Endothelial cell (in vitro differentiated cells): ENCODE results near the gene CD300E. TPM values are rescaled to one million over a fixed set of nuclear protein-coding genes. Genes with fewer than 3 reads are reported as not detected.
A peak's percentile ranks its signal among the peaks of the same experiment; 100 is the strongest.

Experiments used
- DNase-seq: peaks from one replicate; pipeline ENCODE4 v3.0.0; 2021; ENCODE audit warnings: low spot score
- H3K27ac Mint-ChIP-seq: one replicate; pipeline ENCODE4 v1.8.0; 2021; ENCODE audit warnings: mixed read lengths, inconsistent platforms; ENCODE audit not compliant: unreplicated experiment
- H3K27me3 Mint-ChIP-seq: one replicate; pipeline ENCODE4 v1.8.0; 2021; ENCODE audit warnings: mild to moderate bottlenecking, moderate library complexity, mixed read lengths, inconsistent platforms; ENCODE audit not compliant: unreplicated experiment
- H3K36me3 Mint-ChIP-seq: one replicate; pipeline ENCODE4 v1.8.0; 2021; ENCODE audit warnings: mild to moderate bottlenecking, low read depth, mixed read lengths, inconsistent platforms; ENCODE audit not compliant: unreplicated experiment
- H3K4me1 Mint-ChIP-seq: one replicate; pipeline ENCODE4 v1.8.0; 2021; ENCODE audit warnings: mild to moderate bottlenecking, mixed read lengths, inconsistent platforms; ENCODE audit not compliant: unreplicated experiment
- H3K4me3 Mint-ChIP-seq: one replicate; pipeline ENCODE4 v1.8.0; 2021; ENCODE audit warnings: mild to moderate bottlenecking, mixed read lengths, inconsistent platforms; ENCODE audit not compliant: unreplicated experiment
- H3K9me3 Mint-ChIP-seq: one replicate; pipeline ENCODE4 v1.8.0; 2021; ENCODE audit warnings: mixed read lengths, inconsistent platforms; ENCODE audit not compliant: unreplicated experiment
- total RNA-seq: library from RNA; stranded (reverse); fragmentation: NEBNext Ultra II Directional; extraction: Animal tissue kit (Norgen Biotek cat#: 25700); gene quantifications from one replicate; pipeline ENCODE4 v1.2.1, GENCODE V29; 2021; ENCODE audit not compliant: unreplicated experiment
- TF ChIP-seq, protein P1 (sequence below): fragments of 200-600 bp; sonication (generic); IDR thresholded peaks from one replicate; pipeline ENCODE4 v1.5.0; 2021; ENCODE audit warnings: antibody characterized with exemption; ENCODE audit not compliant: unreplicated experiment

The CD300E gene
- total RNA-seq, 1 donor from 2014 or later, result not detected

DNA sequence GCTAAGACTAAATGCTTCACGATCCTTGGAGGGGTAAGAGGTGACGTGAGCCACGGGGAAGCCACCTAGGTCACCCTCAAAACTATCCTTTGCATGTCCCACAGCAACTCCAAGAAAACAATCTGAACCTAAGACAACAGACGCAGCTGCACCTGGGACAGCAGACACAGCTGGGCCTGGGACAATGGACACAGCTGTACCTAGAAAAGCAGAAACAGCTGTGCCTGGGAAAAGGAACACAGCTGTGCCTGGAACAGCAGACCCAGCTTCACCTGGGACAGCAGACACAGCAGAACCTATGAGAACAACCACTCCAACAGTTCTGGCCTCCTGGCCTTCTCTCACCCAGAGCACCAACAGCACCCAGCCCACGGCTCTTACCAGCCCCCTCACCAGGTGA lies 19.8 kb downstream of the CD300E start:
- H3K27me3 Mint-ChIP-seq, result peaks cover 6% of the 10 kb centered on the region
- no peaks in the 10 kb centered on the region for H3K9me3 Mint-ChIP-seq
- TF ChIP-seq, protein P1, sequence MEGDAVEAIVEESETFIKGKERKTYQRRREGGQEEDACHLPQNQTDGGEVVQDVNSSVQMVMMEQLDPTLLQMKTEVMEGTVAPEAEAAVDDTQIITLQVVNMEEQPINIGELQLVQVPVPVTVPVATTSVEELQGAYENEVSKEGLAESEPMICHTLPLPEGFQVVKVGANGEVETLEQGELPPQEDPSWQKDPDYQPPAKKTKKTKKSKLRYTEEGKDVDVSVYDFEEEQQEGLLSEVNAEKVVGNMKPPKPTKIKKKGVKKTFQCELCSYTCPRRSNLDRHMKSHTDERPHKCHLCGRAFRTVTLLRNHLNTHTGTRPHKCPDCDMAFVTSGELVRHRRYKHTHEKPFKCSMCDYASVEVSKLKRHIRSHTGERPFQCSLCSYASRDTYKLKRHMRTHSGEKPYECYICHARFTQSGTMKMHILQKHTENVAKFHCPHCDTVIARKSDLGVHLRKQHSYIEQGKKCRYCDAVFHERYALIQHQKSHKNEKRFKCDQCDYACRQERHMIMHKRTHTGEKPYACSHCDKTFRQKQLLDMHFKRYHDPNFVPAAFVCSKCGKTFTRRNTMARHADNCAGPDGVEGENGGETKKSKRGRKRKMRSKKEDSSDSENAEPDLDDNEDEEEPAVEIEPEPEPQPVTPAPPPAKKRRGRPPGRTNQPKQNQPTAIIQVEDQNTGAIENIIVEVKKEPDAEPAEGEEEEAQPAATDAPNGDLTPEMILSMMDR, result no peak
- no peak overlapping the region for H3K27ac Mint-ChIP-seq
- no peak for DNase-seq
- H3K36me3 Mint-ChIP-seq, result no peaks in the 10 kb centered on the region
- peaks cover 19% of the 10 kb centered on the region for H3K4me1 Mint-ChIP-seq
- H3K4me3 Mint-ChIP-seq, result no peak overlapping the region

DNA sequence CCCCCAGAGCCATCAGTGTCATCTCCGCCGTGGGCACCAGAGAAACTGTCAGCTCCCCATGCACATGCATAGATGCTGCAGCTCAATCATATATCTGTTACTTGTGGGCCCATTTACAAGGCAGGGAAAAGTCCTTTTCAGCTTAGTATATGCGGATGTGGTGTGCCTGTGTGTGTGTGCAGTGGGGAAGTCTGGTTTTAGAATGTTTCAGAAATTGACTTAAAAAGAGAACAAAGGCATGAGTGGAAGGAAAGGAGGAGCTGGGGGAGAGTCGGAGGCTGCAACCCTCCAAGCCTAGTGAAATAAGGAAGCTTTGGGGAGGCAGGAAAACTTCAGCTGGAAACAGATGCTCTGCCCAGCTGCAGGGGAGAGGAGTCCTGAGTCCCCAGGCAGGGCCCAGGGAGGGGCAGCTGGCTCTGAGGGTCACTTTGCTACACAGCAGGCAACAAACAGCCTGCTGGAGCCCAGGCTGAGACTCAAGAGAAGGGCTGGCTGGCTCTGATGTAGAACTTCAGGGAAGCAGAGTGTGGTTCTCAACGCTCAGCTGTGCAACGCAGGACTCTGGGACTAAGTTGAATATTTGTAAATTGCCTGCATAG lies 20.4 kb downstream of the CD300E start:
- peaks cover 7% of the 10 kb centered on the region for H3K27me3 Mint-ChIP-seq

DNA sequence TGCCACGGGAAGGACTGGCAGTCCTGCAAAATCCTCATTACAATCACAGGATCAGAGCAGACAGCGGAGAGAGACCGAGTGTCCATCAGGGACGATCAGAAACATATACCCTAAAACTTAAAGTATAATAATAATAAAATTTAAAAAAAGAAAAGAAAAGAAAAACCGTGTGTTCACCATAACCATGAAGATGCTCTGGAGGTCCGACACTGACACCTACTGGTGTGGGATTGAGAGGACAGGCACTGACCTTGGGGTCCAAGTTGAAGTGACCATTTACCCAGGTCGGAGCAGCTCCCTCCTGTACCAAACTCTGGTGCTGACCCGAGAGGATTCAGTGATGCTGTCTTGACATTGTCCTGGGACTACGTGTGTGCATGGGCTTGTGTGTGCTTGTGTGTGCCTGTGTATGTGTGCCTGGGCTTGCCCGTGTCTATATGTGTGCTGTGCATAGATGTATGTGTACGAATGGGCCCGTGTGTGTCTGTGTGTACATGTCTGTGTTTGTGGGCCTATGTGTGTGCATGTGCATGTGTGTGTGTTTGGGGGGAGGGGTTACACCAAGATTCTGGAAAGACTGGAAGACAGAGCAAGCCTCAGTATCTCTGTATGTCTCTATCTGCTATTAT lies 21.5 kb downstream of the CD300E start:
- Mint-ChIP-seq H3K36me3 (no peaks in the 10 kb centered on the region), H3K27ac (no peak overlapping the region), H3K9me3 (no peaks in the 10 kb centered on the region), H3K4me1 (peaks cover 25% of the 10 kb centered on the region), H3K4me3 (no peak overlapping the region), H3K27me3 (peaks cover 9% of the 10 kb centered on the region)
- TF ChIP-seq, protein P1, result peak; percentile 53
- peak; percentile 58 for DNase-seq

More for the DNA sequence above, 20.4 kb downstream of the CD300E start:
- no peaks in the 10 kb centered on the region for H3K9me3 Mint-ChIP-seq
- TF ChIP-seq, protein P1, result no peak
- no peak overlapping the region for H3K4me3 Mint-ChIP-seq
- H3K4me1 Mint-ChIP-seq, result peaks cover 22% of the 10 kb centered on the region
- H3K36me3 Mint-ChIP-seq, result no peaks in the 10 kb centered on the region
- no peak for DNase-seq
- no peak overlapping the region for H3K27ac Mint-ChIP-seq

DNA sequence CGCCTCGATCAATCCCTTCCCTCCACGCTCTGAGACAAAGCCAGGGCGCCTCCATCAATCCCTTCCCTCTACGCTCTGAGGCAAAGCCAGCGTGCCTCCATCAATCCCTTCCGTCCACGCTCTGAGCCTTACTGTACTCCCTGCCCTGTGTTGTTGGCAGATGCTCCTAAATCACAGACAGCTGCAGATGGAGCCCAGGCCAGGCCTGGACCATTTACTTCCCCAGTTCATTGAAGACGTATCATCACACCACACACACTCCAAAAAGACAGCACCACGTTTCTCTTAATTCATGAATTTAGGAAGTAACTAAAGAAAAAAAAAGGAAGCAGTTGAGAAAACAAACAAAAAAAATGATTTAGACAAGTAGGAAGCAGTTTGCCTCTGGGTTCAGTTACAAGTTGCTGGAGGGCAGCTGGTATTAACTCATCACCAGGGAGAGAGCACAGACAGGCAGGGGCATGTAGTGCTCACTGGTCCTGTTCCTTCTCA lies 24.0 kb downstream of the CD300E start:
- H3K27ac Mint-ChIP-seq, result no peak overlapping the region
- TF ChIP-seq, protein P1, result no peak
- H3K36me3 Mint-ChIP-seq, result no peaks in the 10 kb centered on the region
- peaks cover 25% of the 10 kb centered on the region for H3K4me1 Mint-ChIP-seq
- no peak for DNase-seq
- no peaks in the 10 kb centered on the region for H3K9me3 Mint-ChIP-seq
- H3K4me3 Mint-ChIP-seq, result no peak overlapping the region
- peaks cover 6% of the 10 kb centered on the region for H3K27me3 Mint-ChIP-seq

DNA sequence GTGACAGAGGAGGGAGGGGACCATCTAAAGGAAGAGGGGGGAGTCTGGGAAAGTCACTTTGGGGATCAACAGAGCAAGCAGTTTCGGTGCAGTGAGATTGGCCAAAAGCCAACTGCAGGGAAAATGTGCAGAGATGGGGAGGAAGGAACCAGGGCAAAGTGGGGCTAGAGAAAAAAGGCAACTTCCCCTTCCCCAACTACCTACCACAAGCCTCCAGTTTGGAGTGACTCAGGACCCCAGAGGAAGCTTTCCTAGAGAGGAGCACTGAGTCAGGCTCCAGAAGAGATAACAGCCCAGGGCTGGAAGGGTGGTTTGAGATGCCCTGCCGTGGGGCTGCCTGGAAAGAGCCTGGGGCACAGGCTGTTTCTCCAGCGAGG lies 24.5 kb downstream of the CD300E start:
- peaks cover 25% of the 10 kb centered on the region for H3K4me1 Mint-ChIP-seq
- peaks cover 6% of the 10 kb centered on the region for H3K27me3 Mint-ChIP-seq
- H3K4me3 Mint-ChIP-seq, result no peak overlapping the region
- DNase-seq, result no peak
- no peaks in the 10 kb centered on the region for H3K9me3 Mint-ChIP-seq
- no peak overlapping the region for H3K27ac Mint-ChIP-seq
- no peaks in the 10 kb centered on the region for H3K36me3 Mint-ChIP-seq
- TF ChIP-seq, protein P1, result no peak
